IMR-90 (cell line): Measurements from ENCODE around the gene TMEM14A. TPM values are rescaled to one million over a fixed set of nuclear protein-coding genes. Genes with fewer than 3 reads are reported as not detected.
A peak's percentile ranks its signal among the peaks of the same experiment; 100 is the strongest.

Experiments used
- ATAC-seq: fragments of 200-7000 bp; cut with Tn5 transposase; 2 replicates; pipeline ENCODE4 v1.9.1; 2020; ENCODE audit warnings: low read depth, mild to moderate bottlenecking, moderate library complexity
- BruUV-seq: library from RNA; stranded (reverse); fragments of 400-500 nt; replicated peaks from 2 replicates; lab custom pipeline; 2021; lab: Mats Ljungman, UMichigan
- CTCF ChIA-PET: fragments of 300-600 bp; formaldehyde crosslinking; extraction: SDS; loops from one replicate; lab custom pipeline; 2021; ENCODE audit warnings: antibody characterized with exemption; lab: Yijun Ruan, JAX
- POLR2A ChIA-PET: fragments of 300-600 bp; sonication (Branson Sonifier 250); formaldehyde crosslinking; loops from one replicate; lab custom pipeline; 2022; ENCODE audit warnings: antibody characterized with exemption; ENCODE audit not compliant: unreplicated experiment; lab: Charles Lee
- DNase-seq: peaks from one replicate; pipeline ENCODE4 v3.0.0; 2013
- H2AFZ ChIP-seq: replicated peaks from 2 replicates; pipeline ENCODE3; 2013; ENCODE audit warnings: low read length, mild to moderate bottlenecking; ENCODE audit not compliant: poor library complexity
- H2AK5ac ChIP-seq: 2 replicates; pipeline ENCODE4 v1.6.1; 2013; ENCODE audit warnings: low read depth, low read length, inconsistent platforms
- H2AK9ac ChIP-seq: replicated peaks from 2 replicates; pipeline ENCODE3; 2013; ENCODE audit warnings: mild to moderate bottlenecking, low read depth, low read length, moderate library complexity; ENCODE audit not compliant: poor library complexity
- H2BK120ac ChIP-seq: 2 replicates; pipeline ENCODE4 v1.6.1; 2013; ENCODE audit warnings: low read depth, low read length, inconsistent platforms
- H2BK15ac ChIP-seq: 3 replicates; pipeline ENCODE4 v1.6.1; 2013; ENCODE audit warnings: low read depth, low read length, inconsistent platforms
- H2BK20ac ChIP-seq: 2 replicates; pipeline ENCODE4 v1.6.1; 2013; ENCODE audit warnings: low read depth, mild to moderate bottlenecking, inconsistent platforms, low read length, moderate library complexity
- H2BK5ac ChIP-seq: 2 replicates; pipeline ENCODE4 v1.6.1; 2013; ENCODE audit warnings: mild to moderate bottlenecking, low read depth, low read length, inconsistent platforms; ENCODE audit not compliant: poor library complexity, severe bottlenecking
- H3K14ac ChIP-seq: replicated peaks from 2 replicates; pipeline ENCODE4 v1.6.1; 2013; ENCODE audit warnings: low read depth, low read length, inconsistent platforms
- H3K18ac ChIP-seq: 2 replicates; pipeline ENCODE4 v1.6.1; 2013; ENCODE audit warnings: low read depth, low read length, control low read depth
- H3K23ac ChIP-seq: 2 replicates; pipeline ENCODE4 v1.6.1; 2013; ENCODE audit warnings: low read depth, low read length, inconsistent platforms
- H3K27ac ChIP-seq: 2 replicates; pipeline ENCODE4 v1.5.1; 2013; ENCODE audit warnings: mild to moderate bottlenecking, control low read depth, low read length; ENCODE audit not compliant: insufficient read depth
- H3K27me3 ChIP-seq: 2 replicates; pipeline ENCODE4 v1.6.1; 2013; ENCODE audit warnings: low read length; ENCODE audit not compliant: control insufficient read depth, insufficient read depth
- H3K36me3 ChIP-seq: 2 replicates; pipeline ENCODE4 v1.6.1; 2013; ENCODE audit warnings: low read length, mixed read lengths; ENCODE audit not compliant: control insufficient read depth, insufficient read depth
- H3K4ac ChIP-seq: 2 replicates; pipeline ENCODE4 v1.6.1; 2013; ENCODE audit warnings: low read depth, low read length, inconsistent platforms
- H3K4me1 ChIP-seq: 2 replicates; pipeline ENCODE4 v1.6.1; 2013; ENCODE audit warnings: low read length, mixed read lengths; ENCODE audit not compliant: control insufficient read depth, insufficient read depth
- H3K4me2 ChIP-seq: 2 replicates; pipeline ENCODE4 v1.6.1; 2013; ENCODE audit warnings: low read depth, mild to moderate bottlenecking, control low read depth, low read length, moderate library complexity
- H3K4me3 ChIP-seq: 2 replicates; pipeline ENCODE4 v1.5.1; 2013; ENCODE audit warnings: low read depth, mild to moderate bottlenecking, control low read depth, low read length, moderate library complexity; ENCODE audit not compliant: insufficient read depth
- H3K56ac ChIP-seq: 2 replicates; pipeline ENCODE4 v1.6.1; 2013; ENCODE audit warnings: low read length, inconsistent platforms; ENCODE audit not compliant: insufficient read depth; ENCODE audit errors: extremely low read depth
- H3K79me1 ChIP-seq, 2 experiments: 2 replicates each; pipeline ENCODE4 v1.6.1; 2013; ENCODE audit warnings: low read length in 2 of 2, inconsistent platforms in 1 of 2, low read depth in 1 of 2
- H3K9ac ChIP-seq: 2 replicates; pipeline ENCODE4 v1.6.1; 2013; ENCODE audit warnings: low read depth, low read length, control low read depth
- H3K9me1 ChIP-seq: 2 replicates; pipeline ENCODE4 v1.6.1; 2013; ENCODE audit warnings: low read length, inconsistent platforms; ENCODE audit not compliant: insufficient read depth
- H3K9me3 ChIP-seq: 2 replicates; pipeline ENCODE4 v1.6.1; 2013; ENCODE audit warnings: low read length; ENCODE audit not compliant: control insufficient read depth, insufficient read depth
- H4K20me1 ChIP-seq: 2 replicates; pipeline ENCODE4 v1.6.1; 2013; ENCODE audit warnings: low read length, inconsistent platforms; ENCODE audit not compliant: insufficient read depth
- H4K5ac ChIP-seq: 2 replicates; pipeline ENCODE4 v1.6.1; 2013; ENCODE audit warnings: mild to moderate bottlenecking, low read depth, low read length, control low read depth
- H4K8ac ChIP-seq, 2 experiments: 2 replicates each; pipeline ENCODE4 v1.6.1; 2013; ENCODE audit warnings: low read depth in 2 of 2, low read length in 2 of 2, control low read depth in 1 of 2, inconsistent platforms in 1 of 2
- H4K91ac ChIP-seq: 2 replicates; pipeline ENCODE4 v1.6.1; 2013; ENCODE audit warnings: low read depth, low read length, inconsistent platforms; ENCODE audit not compliant: insufficient read depth
- FOS ChIP-seq: fragments of 150-350 bp; IDR thresholded peaks from 2 replicates; pipeline ENCODE4 v1.6.1; 2016; ENCODE audit warnings: low read depth, low read length
- MAZ ChIP-seq: IDR thresholded peaks from 2 replicates; pipeline ENCODE4 v1.6.1; 2012; ENCODE audit warnings: low read depth, mild to moderate bottlenecking, low read length, improper control_type of control experiment, moderate library complexity, borderline replicate concordance
- SMC3 ChIP-seq: fragments of 150-350 bp; IDR thresholded peaks from 2 replicates; pipeline ENCODE4 v1.6.1; 2016; ENCODE audit warnings: low read depth, mild to moderate bottlenecking, antibody characterized with exemption, low read length, moderate library complexity
- WGBS, 2 experiments: methylation state at CpG; one replicate each; pipeline versions ENCODE4 v1.1.5 to v1.1.7; 2013; ENCODE audit warnings: missing lambda C conversion rate in 2 of 2; ENCODE audit not compliant: insufficient read length in 1 of 2; ENCODE audit errors: extremely low coverage in 2 of 2; 5-methylcytosine and 5-hydroxymethylcytosine counted together
- dilution Hi-C: fragments of 300-500 bp; cut with HindIII; formaldehyde crosslinking; loops from one replicate; pipeline ENCODE4 v1.14.3; 2018; ENCODE audit warnings: low sequenced_read_pairs; ENCODE audit not compliant: unreplicated experiment
- in situ Hi-C: fragments of 300-500 bp; cut with MboI; formaldehyde crosslinking; loops from 3 replicates; pipeline ENCODE4 v1.14.3; 2019; ENCODE audit warnings: low sequenced_read_pairs, inconsistent platforms, mixed read lengths
- intact Hi-C: fragments of 100-400 bp; cut with micrococcal nuclease; formaldehyde crosslinking; loops from 2 replicates; pipeline ENCODE4 v1.10.0; 2022
- polyA plus RNA-seq, 3 experiments: library from polyadenylated mRNA; depleted of rRNA; stranded (reverse); fragments of >200 nt; gene quantifications; 2 replicates each; pipeline ENCODE4 v1.2.3, GENCODE V29; 2012; ENCODE audit warnings: low replicate concordance in 1 of 3
- total RNA-seq: library from RNA; depleted of rRNA; stranded (reverse); fragments of >200 nt; gene quantifications from 2 replicates; pipeline ENCODE4 v1.2.3, GENCODE V29; 2012

The TMEM14A gene
- total and polyA plus RNA-seq, 2 of the 4 experiments (the other 2 are of a cell fraction): 18.5 to 25.1 TPM

GRCh38 chr6:52672412-52673025 is 1.6 kb downstream of the TMEM14A start:
- no peaks in the 10 kb centered on the region for H3K9me3 ChIP-seq
- no peaks in the 10 kb centered on the region for H3K36me3 ChIP-seq
- no peaks in the 10 kb centered on the region for H4K20me1 ChIP-seq
- no peak overlapping the region for H4K91ac ChIP-seq
- no peak overlapping the region for H2BK20ac ChIP-seq
- H3K9me1 ChIP-seq: peaks cover 11% of the 10 kb centered on the region; the same call in 1 of the 2 replicates
- H2BK5ac ChIP-seq: no peak overlapping the region
- no peak overlapping the region for H3K56ac ChIP-seq
- peaks cover 13 to 18% of the 10 kb centered on the region in 2 experiments; a peak in 3 of 4 replicates for H3K79me1 ChIP-seq
- H2AK9ac ChIP-seq: no peak overlapping the region
- no peak overlapping the region for H3K4me2 ChIP-seq
- no peak overlapping the region for H2AK5ac ChIP-seq
- dilution Hi-C loops (loop anchor here (25.0 kb wide), 1 partner anchor 260 kb away; the partner anchor contains the start of gene EFHC1), intact Hi-C loops (no loop called here), in situ Hi-C loops (no loop called here)
- no peak overlapping the region for H3K27ac ChIP-seq
- ChIA-PET CTCF (interaction anchor here (0.6 kb wide), 1 partner anchor 60 kb away, joined by 4 read pairs; no protein-coding TSS in a partner anchor), POLR2A (interaction anchor here (0.7 kb wide), 1 partner anchor 96 kb away, joined by 3 read pairs; no protein-coding TSS in a partner anchor)
- H2BK15ac ChIP-seq: no peak overlapping the region
- H3K4me1 ChIP-seq: peaks cover 8% of the 10 kb centered on the region
- no peak overlapping the region for H3K18ac ChIP-seq
- H4K8ac ChIP-seq: no peak overlapping the region
- no peak overlapping the region for H2BK120ac ChIP-seq
- no peak overlapping the region for H3K4me3 ChIP-seq
- WGBS, 2 experiments: 83% methylated on average over 5 of the region's 9 CpGs; no CpG with 5 or more reads in 1 of the 2 experiments
- ATAC-seq (no peak), DNase-seq (peak; percentile 45)
- H3K14ac ChIP-seq: no peak overlapping the region
- H2AFZ ChIP-seq: no peak overlapping the region
- no peak overlapping the region for H4K5ac ChIP-seq
- TF ChIP-seq FOS (peak; percentile 27; the same call in 1 of the 2 replicates), MAZ (no peak), SMC3 (no peak)
- no peak overlapping the region for H3K23ac ChIP-seq
- BruUV-seq: no TSS peak
- no peak overlapping the region for H3K4ac ChIP-seq
- no peaks in the 10 kb centered on the region for H3K27me3 ChIP-seq
- H3K9ac ChIP-seq: no peak overlapping the region
